NOMO-1 treated with DMSO at 0.1 percent for 48 hours (cell line): Measurements from ENCODE around the gene DOCK2.
"Not testable (repeated sequence)": the region's sequence is repeated elsewhere in the genome, so short reads cannot be mapped to it uniquely, and the experiment has no call there.

Source experiments
- DNase-seq: peaks from one replicate; lab custom pipeline; 2025; ENCODE audit not compliant: unreplicated experiment; lab: John Stamatoyannopoulos, UW

Gene DOCK2

DNA sequence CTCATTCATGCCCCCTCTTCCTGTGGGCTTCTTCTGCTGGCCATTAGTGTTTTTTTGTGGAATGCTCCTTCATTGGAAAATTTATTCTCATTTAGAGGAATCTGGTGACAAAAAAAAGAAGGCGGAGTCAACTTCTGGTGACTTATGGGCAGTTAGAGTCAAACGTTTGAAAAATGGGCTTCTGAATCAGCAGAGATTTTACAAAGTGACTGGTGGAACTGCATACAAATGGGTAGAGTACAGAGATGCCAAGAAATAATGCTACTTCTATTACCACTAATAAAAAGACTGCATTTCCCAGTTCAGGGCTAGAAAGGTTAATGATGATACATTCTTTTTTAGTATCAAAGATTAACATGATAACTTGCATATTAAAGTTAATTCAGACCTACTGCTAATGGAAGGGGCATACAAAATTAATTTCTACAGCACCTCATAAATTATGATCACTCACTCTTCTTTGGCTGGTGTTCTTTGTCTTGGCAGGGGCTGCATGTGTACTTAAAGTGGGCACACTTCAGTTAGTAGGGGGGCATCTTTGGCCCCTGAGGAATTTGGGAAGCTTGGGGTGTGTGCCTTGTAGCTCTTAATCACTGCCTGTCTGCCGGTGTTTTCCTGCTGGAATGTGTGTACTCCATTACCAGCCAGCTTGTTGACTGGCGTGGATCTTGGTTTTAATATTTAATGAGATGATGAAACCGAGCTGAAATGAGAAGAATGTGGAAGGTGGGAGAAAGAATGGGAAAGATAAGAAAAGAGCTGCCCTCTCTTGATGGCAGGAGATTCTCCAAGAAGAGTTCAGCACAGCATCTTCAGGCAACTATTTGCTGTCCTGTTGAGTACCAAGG, 148.9 kb downstream of the DOCK2 start:
- DNase-seq = no peak

- peak; percentile 91 for DNase-seq
Observed at GRCh38 chr5:169788168-169788567, 151.1 kb downstream of the DOCK2 start.

DNA sequence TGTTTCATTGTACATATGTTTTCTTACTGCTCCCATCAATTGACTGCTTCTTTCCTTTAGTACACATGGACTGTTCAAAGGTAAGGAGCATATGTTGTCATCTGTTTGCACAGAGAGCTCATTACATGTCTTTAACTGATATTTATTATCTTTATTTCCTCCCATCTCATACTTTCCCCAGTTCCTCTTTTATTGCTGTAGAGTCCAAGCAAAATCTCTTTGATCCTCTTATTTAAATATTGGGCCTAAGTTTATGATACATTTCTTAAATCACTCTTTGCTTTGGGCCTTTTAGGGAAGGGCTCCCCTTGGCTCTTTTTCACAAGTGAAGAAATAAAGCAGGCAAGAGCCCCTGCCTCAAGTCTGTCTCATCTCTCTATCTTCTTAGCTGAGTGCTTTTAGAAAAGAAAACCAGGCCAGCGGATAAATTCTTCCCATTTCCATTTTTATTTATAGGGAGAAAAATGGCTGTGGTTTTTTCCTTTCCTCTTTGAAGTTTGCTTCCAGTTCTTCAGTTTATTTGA, 152.4 kb downstream of the DOCK2 start:
- DNase-seq = peak; percentile 48

DNA sequence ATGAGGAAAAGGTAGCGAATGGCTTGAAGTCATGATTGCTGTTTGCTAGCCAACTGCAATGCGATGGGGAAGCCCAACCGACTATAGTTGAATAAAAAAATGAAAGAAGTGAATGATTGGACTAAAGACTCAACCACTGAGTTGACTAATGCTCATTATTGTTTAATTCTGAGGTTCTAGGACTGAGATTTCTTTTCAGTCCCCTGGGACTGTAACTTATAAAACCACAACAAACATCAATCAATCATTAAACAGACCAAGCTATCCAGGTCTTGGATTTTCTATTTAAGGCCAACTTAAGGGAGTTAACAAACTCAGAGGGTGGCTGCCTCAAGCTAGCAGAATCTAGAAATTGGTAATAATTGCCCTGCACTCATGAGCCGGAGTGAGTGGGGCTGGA, 154.2 kb downstream of the DOCK2 start:
- DNase-seq = no peak

DNA sequence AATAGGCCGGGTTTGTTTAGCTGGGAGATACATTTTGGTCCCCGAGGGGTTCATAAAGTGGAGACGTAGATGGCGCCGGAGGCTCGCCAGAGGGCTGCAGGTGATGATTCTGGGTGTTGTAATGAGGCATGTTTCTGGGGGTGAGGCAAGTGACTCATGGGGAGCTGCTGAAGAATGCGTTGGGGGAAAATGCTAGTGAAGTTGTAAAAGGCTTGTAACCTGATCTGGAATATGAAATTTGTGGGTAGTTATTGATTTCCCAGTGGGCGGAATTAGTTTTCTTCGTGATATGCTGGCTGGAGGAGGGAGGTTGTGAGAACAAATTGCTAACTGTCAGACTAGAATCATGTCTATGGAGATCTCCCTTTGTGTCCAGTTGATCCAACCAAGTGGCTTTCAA, 158.3 kb downstream of the DOCK2 start:
- DNase-seq = no peak

DNA sequence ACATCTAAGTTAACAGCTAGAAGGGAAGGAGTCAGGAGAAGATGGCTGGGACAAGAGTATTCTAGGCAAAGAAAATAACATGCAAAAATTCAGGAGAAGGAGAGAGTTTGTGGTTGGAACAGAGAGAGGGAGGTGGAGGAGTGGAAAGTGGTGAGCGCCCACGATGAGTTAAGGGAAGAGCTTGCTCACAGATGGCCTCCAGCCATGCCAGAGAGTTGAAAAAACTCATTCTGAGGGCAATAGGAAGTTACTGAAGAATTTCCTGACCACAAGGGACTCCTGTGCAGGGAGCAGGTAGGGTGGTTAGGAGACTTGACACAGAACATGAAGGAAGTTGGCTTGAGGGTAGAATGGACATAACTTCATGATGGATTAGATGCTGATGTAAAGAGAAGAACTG, 159.7 kb downstream of the DOCK2 start:
- DNase-seq = no peak

GRCh38 chr5:169797577-169797976, 160.5 kb downstream of the DOCK2 start:
- no peak for DNase-seq

- no peak for DNase-seq
Observed at GRCh38 chr5:169798438-169798837, 161.4 kb downstream of the DOCK2 start.

DNA sequence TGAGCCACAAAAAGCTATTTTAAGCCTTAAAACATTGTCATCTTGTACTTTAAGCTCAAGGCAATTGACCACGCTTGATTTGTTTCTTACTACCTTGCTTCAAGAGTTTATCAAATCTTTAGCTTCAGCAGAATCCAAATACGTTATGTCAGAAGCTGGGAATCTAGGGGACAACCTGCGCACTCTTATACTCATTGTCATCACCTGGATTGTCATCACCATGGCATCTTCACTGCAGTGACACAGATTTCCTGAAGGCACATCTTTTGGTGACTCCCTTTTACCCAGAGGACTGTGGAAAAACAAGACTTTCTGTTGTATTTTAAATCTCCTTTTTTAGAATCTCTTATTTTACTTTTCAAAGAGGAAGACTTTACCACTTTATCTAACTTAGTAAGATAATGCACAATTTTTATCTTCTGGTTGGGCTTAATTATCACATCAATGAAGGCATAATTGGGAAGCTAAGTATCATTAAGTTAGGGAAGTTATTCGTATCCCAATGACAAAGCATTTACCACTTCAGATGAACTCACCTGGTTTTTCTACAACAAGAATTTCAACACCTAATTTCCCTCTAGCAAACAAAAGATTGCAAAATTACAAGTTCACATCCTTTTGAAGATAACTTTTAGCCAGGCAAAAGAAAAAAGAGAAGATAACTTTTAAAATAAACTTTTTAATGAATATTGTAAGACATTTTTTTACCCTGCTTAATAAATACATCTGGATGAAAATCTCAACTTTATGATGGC, 162.0 kb downstream of the DOCK2 start:
- no peak for DNase-seq

DNA sequence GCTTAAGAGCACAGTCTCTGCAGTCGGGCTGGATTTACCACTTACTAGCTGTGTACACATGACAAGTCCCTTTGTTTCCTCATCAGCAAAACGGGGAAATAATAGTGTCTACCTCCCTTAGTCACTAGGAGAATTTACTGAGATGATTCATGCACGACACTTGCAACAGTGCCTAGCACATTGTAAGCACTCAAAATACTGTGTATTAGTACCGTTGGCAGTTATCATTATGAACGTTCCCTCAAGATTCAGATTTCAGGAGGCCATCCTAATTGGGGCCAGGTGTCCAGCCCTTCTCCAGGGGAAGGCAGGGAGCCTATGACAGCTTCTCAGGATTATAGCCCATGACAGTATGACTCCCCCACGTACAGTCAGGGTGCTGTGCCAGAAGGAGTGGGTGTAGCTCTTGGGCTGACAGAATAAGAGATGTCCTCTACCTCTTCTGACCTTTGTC, 164.3 kb downstream of the DOCK2 start:
- DNase-seq = peak; percentile 58

DNA sequence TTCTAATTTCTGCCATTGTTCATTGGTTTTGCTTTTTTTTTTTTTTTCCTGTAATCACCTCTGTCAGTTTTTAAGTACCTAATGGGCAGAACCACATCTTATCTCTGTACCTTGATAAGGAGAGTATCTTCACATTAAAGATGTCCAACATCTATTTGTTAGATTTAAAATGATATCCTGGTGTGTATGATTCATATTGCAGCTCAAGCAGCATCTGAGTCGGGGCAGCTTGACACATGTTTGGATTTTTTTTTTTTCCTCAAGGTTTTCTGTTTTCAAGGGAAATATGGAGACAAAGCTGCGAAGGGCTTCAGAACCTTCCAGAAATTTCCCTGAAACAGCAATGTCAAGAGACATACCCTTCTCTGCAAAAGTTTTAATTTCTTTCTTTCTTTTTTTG, 164.7 kb downstream of the DOCK2 start:
- DNase-seq = no peak

GRCh38 chr5:169803077-169803981, 166.3 kb downstream of the DOCK2 start:
- peak; percentile 28 for DNase-seq

- no peak for DNase-seq
Observed at GRCh38 chr5:169804861-169805260, 167.8 kb downstream of the DOCK2 start.

- DNase-seq = no peak
Observed at GRCh38 chr5:169805527-169805934, 168.5 kb downstream of the DOCK2 start.

GRCh38 chr5:169805937-169806700, 169.0 kb downstream of the DOCK2 start:
- no peak for DNase-seq

- no peak for DNase-seq
Observed at GRCh38 chr5:169808118-169808581, 171.1 kb downstream of the DOCK2 start.

DNA sequence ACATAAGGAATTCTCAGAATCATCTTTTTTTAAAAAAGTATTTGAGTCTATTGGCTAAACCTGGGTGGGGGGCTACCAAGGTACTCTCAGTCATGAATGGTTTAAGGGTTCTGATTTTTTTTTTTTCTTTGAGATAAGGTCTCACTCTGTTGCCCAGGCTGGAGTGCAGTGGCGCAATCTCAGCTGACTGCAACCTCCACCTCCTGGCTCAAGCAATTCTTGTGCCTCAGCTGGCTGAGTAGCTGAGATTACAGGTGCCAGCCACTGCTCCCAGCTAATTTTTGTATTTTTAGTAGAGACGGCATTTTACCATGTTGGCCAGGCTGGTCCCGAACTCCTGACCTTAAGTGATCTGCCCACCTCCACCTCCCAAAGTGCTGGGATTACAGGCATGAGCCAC, 171.8 kb downstream of the DOCK2 start:
- DNase-seq = not testable (repeated sequence)

DNA sequence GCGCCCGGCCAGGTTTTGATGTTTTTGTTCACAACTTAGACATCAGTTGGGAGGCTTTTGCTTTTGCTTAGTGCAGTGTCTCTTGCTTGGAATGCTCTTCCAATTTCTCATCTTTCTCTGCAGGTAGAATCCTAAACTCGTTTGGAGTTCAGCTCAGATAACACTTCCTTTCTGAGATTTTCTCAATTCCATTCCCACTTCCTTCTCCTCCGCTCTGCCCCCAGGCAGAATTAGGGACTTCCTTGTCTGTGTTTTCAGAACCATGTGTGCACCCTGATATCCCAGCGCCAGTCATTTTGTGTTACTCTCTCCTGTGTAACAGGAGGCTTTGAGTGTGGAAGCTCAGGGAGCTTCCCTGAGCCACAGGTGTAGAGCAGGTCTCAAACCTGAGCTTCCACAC, 172.2 kb downstream of the DOCK2 start:
- DNase-seq = no peak

DNA sequence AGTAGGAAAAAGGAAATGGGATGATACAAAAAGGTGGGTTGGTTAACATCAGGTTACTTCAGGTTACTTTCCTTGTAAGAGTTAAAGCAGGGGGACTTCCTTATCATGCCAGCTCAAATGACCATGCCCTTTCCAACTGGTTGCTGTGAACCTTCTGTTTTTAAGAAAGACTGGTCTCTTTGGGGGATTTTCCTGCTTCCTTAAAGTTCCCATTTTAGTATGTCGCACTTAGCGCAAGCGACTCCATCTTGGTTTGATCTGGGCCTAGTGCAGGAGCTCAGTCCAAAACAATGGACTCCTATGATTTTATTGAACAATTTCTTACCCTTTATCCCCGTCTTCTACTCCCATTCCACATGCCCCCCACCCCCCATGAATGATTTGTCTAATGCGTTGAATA, 173.4 kb downstream of the DOCK2 start:
- DNase-seq = no peak

DNA sequence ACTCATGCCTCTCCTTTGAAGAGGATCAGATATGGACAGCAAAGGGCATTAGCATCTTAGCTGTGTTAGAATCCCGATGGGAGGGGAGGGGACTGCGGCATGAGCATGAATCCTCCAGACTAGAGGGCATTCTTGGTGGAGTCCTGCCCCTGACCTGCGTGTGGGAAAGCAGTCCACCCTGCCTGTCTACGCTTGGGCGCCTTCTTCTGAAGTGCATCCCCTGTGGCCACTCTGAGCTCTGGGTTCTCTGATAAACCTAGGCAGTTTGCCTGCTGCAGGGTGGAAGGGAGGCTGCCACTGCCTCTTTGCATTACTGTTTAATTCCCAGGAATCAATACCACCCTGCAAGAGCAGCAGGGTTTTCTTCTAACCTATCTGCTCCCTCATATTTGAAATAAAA, 173.9 kb downstream of the DOCK2 start:
- no peak for DNase-seq
